ENCODE data around the gene RAB35. TPM values are rescaled to one million over a fixed set of nuclear protein-coding genes. Genes with fewer than 3 reads are reported as not detected.

RAB35 gene
- total RNA-seq, 4 donors from 2014 or later, result 17.5 to 28.2 (median 21.9) TPM

GRCh38 chr12:120121766-120122293 lies 5.3 kb upstream of the RAB35 start:
- TF ChIP-seq CTCF (IDR thresholded peaks at IDR 0.05; ENCODE audit: low read depth), result no peak

GRCh38 chr12:120121343-120121742 lies 4.8 kb upstream of the RAB35 start:
- TF ChIP-seq CTCF (IDR thresholded peaks at IDR 0.05; ENCODE audit: low read depth), result no peak

GRCh38 chr12:120119271-120119973 lies 2.9 kb upstream of the RAB35 start:
- no peak for TF ChIP-seq CTCF (IDR thresholded peaks at IDR 0.05; ENCODE audit: low read depth)

GRCh38 chr12:120118321-120119061 lies 1.9 kb upstream of the RAB35 start:
- no peak for TF ChIP-seq CTCF (IDR thresholded peaks at IDR 0.05; ENCODE audit: low read depth)

GRCh38 chr12:120117961-120118320 lies 1.4 kb upstream of the RAB35 start:
- TF ChIP-seq CTCF (IDR thresholded peaks at IDR 0.05; ENCODE audit: low read depth), result no peak

GRCh38 chr12:120116792-120117651 lies 469 bp upstream of the RAB35 start:
- TF ChIP-seq CTCF (IDR thresholded peaks at IDR 0.05; ENCODE audit: low read depth), result no peak

All from subcutaneous adipose tissue (tissue), 4 donors.